MCF 10A (cell line): ENCODE data around the gene GNG7. TPM values are rescaled to one million over a fixed set of nuclear protein-coding genes. Genes with fewer than 3 reads are reported as not detected.
"Not testable (repeated sequence)": the region's sequence is repeated elsewhere in the genome, so short reads cannot be mapped to it uniquely, and the experiment has no call there.

ENCODE experiments used
- BruUV-seq: library from RNA; stranded (reverse); fragments of 400-500 nt; replicated peaks from 2 replicates; lab custom pipeline; 2021; lab: Mats Ljungman, UMichigan
- CTCF ChIA-PET: fragments of 300-600 bp; sonication (Branson Sonifier 250); formaldehyde crosslinking; extraction: SDS; loops from one replicate; lab custom pipeline; 2021; ENCODE audit warnings: antibody characterized with exemption, inconsistent platforms; lab: Yijun Ruan, JAX
- POLR2A ChIA-PET: fragments of 300-600, 350-650 bp; sonication (Branson Sonifier 250); formaldehyde crosslinking; extraction: SDS; loops from one replicate; lab custom pipeline; 2020; ENCODE audit warnings: antibody characterized with exemption, inconsistent platforms; lab: Yijun Ruan, JAX
- DNase-seq: peaks from one replicate; pipeline ENCODE4 v3.0.0-alpha.2; 2018; ENCODE audit not compliant: unreplicated experiment
- H3K27ac Mint-ChIP-seq: one replicate; pipeline ENCODE4 v1.8.0; 2022; ENCODE audit warnings: mild to moderate bottlenecking, low read depth, mixed read lengths; ENCODE audit not compliant: unreplicated experiment
- H3K27me3 Mint-ChIP-seq: one replicate; pipeline ENCODE4 v1.8.0; 2022; ENCODE audit warnings: mixed read lengths; ENCODE audit not compliant: insufficient read depth, unreplicated experiment
- H3K36me3 Mint-ChIP-seq: one replicate; pipeline ENCODE4 v1.8.0; 2022; ENCODE audit warnings: mild to moderate bottlenecking, moderate library complexity, mixed read lengths; ENCODE audit not compliant: insufficient read depth, unreplicated experiment
- H3K4me1 Mint-ChIP-seq: one replicate; pipeline ENCODE4 v1.8.0; 2022; ENCODE audit warnings: mixed read lengths; ENCODE audit not compliant: insufficient read depth, unreplicated experiment
- H3K4me3 Mint-ChIP-seq: one replicate; pipeline ENCODE4 v1.8.0; 2022; ENCODE audit warnings: mild to moderate bottlenecking, moderate library complexity, mixed read lengths; ENCODE audit not compliant: unreplicated experiment
- H3K9me3 Mint-ChIP-seq: one replicate; pipeline ENCODE4 v1.8.0; 2022; ENCODE audit warnings: mixed read lengths; ENCODE audit not compliant: unreplicated experiment
- intact Hi-C: fragments of 100-400 bp; cut with micrococcal nuclease; formaldehyde crosslinking; loops from 2 replicates; pipeline ENCODE4 v1.14.1; 2022
- total RNA-seq: library from RNA; stranded (reverse); gene quantifications from 2 replicates; pipeline ENCODE4 v1.2.3, GENCODE V29; 2022
- TF ChIP-seq, protein P1 (sequence below): fragments of 200-600 bp; IDR thresholded peaks from one replicate; pipeline ENCODE4 v1.8.0; 2022; ENCODE audit warnings: antibody characterized with exemption, mild to moderate bottlenecking; ENCODE audit not compliant: unreplicated experiment

The GNG7 gene
- total RNA-seq, 1 experiment from 2014 or later, result 0.51 TPM

DNA sequence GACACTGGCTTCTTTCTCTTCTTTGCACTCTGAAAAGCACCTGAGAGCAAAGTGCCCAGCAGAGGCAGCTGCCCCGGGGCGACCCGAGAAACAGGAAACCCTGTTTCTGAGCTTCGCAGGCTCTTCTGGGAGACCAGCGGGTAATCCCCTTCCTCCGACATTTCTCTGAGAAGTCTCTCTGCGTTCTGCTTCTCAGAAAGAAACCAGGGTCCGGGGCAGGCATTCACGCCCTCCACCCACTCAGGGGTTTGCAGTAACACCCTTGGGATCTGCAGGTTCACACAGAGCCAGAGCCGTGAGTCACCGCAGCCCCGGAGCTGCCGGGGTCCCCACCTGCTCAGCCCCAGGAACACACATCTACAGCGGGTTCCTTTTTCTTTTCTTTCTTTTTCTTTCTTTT is 140.6 kb downstream of the GNG7 start:
- peak overlapping the region; percentile 75 for H3K27ac Mint-ChIP-seq
- DNase-seq, result peak; percentile 23
- peaks cover 7% of the 10 kb centered on the region for H3K4me1 Mint-ChIP-seq
- peak overlapping the region; percentile 25 for H3K4me3 Mint-ChIP-seq
- no TSS peak for BruUV-seq
- H3K27me3 Mint-ChIP-seq, result no peaks in the 10 kb centered on the region
- CTCF ChIA-PET, result interaction anchor here (0.8 kb wide), 1 partner anchor 89 kb away, joined by 4 read pairs; no protein-coding TSS in a partner anchor
- POLR2A ChIA-PET, result interaction anchor here (0.7 kb wide), 1 partner anchor 9 kb away, joined by 4 read pairs; no protein-coding TSS in a partner anchor
- no peaks in the 10 kb centered on the region for H3K9me3 Mint-ChIP-seq
- TF ChIP-seq, protein P1, sequence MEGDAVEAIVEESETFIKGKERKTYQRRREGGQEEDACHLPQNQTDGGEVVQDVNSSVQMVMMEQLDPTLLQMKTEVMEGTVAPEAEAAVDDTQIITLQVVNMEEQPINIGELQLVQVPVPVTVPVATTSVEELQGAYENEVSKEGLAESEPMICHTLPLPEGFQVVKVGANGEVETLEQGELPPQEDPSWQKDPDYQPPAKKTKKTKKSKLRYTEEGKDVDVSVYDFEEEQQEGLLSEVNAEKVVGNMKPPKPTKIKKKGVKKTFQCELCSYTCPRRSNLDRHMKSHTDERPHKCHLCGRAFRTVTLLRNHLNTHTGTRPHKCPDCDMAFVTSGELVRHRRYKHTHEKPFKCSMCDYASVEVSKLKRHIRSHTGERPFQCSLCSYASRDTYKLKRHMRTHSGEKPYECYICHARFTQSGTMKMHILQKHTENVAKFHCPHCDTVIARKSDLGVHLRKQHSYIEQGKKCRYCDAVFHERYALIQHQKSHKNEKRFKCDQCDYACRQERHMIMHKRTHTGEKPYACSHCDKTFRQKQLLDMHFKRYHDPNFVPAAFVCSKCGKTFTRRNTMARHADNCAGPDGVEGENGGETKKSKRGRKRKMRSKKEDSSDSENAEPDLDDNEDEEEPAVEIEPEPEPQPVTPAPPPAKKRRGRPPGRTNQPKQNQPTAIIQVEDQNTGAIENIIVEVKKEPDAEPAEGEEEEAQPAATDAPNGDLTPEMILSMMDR, result no peak
- intact Hi-C loops, result no loop called here
- peaks cover 3% of the 10 kb centered on the region for H3K36me3 Mint-ChIP-seq

DNA sequence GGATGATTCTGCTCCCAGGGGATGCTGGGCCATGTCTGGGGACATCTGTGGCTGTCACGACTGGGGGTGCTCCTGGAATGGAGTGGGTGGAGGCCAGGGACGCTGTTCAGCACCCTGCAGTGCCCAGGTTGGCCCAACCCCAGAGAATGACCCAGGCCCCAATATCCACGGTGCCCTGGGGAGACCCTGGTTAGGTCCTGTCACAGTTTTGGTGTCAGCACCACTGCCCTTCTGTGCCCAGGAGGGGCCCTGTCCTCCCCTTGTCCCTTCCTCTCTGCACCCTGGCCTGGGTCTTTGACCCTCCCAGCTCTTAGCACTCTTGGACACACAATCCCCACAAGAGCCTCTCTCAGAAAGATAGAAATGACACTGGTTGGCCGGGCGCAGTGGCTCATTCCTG is 141.3 kb downstream of the GNG7 start:
- intact Hi-C loops, result no loop called here
- Mint-ChIP-seq H3K4me1 (peaks cover 7% of the 10 kb centered on the region), H3K4me3 (no peak overlapping the region), H3K9me3 (no peaks in the 10 kb centered on the region), H3K36me3 (peaks cover 6% of the 10 kb centered on the region), H3K27me3 (no peaks in the 10 kb centered on the region), H3K27ac (no peak overlapping the region)
- BruUV-seq, result no TSS peak
- DNase-seq, result no peak
- TF ChIP-seq, protein P1, result no peak
- CTCF ChIA-PET, result interaction anchor here (0.8 kb wide), 1 partner anchor 89 kb away, joined by 4 read pairs; no protein-coding TSS in a partner anchor
- POLR2A ChIA-PET, result no interaction called here

DNA sequence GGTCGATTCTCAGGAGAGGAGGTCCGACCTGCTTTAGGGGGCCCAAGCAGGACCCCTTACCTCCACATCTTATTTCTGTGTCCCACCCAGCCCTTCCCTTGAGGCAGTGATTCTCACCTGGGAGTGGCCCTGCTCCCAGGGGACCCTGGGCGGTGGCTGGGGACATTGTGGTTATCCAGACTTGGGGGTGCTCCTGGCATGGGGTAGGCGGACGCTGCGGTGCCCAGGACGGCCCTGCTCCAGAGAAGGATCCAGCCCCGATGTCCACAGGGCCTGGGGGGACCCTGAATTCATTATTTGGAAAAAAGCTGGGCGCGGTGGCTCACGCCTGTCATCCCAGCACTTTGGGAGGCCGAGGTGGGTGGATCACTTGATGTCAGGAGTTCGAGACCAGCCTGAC is 142.1 kb downstream of the GNG7 start:
- intact Hi-C loops, result no loop called here
- no peak overlapping the region for H3K4me3 Mint-ChIP-seq
- BruUV-seq, result no TSS peak
- H3K27ac Mint-ChIP-seq, result no peak overlapping the region
- ChIA-PET CTCF (no interaction called here), POLR2A (no interaction called here)
- peaks cover 7% of the 10 kb centered on the region for H3K4me1 Mint-ChIP-seq
- H3K27me3 Mint-ChIP-seq, result no peaks in the 10 kb centered on the region
- TF ChIP-seq, protein P1, result no peak
- no peak for DNase-seq
- peaks cover 6% of the 10 kb centered on the region for H3K36me3 Mint-ChIP-seq
- H3K9me3 Mint-ChIP-seq, result no peaks in the 10 kb centered on the region

DNA sequence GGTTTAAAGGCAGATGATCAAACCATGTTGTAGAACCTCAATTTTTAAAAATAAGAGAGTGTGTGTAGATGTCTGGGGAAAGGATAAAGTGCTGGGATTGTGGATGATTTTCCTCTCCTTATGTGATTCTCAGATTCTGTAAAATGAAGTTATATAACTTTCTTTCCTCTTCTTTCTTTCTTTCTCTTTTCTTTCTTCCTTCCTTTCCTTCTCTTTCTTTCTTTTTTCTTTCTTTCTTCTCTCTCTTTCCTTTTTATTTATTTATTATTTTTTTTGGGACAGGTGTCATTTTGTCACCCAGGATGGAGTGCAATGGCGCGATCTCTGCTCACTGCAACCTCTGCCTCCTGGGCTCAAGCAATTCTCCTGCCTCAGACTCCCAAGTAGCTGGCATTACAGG is 144.0 kb downstream of the GNG7 start:
- POLR2A ChIA-PET, result no interaction called here
- BruUV-seq, result no TSS peak
- CTCF ChIA-PET, result no interaction called here

DNA sequence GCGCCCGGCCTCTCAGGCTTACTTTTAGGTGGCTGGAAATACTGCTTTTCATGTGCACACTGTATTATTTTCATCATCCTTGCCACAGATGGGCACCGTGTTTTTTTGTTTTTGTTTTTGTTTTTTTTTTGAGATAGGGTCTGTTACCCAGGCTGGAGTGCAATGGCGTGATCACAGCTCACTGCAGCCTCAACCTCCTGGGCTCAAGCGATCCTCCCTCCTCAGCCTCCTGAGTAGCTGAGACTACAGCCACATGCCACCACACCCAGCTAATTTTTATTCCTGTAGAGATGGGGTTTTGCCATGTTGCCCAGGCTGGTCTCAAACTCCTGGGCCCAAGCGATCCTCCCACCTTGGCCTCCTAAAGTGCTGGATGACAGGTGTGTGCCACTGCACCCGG is 144.4 kb downstream of the GNG7 start:
- H3K36me3 Mint-ChIP-seq, H3K4me3 Mint-ChIP-seq, intact Hi-C loops, H3K27me3 Mint-ChIP-seq, POLR2A ChIA-PET, DNase-seq, H3K9me3 Mint-ChIP-seq, CTCF ChIA-PET, BruUV-seq, H3K27ac Mint-ChIP-seq: not testable (repeated sequence)
- H3K4me1 Mint-ChIP-seq, result peaks cover 13% of the 10 kb centered on the region

More for the DNA sequence above, 144.0 kb downstream of the GNG7 start:
- peaks cover 13% of the 10 kb centered on the region for H3K4me1 Mint-ChIP-seq
- intact Hi-C loops, result no loop called here
- no peak overlapping the region for H3K4me3 Mint-ChIP-seq
- DNase-seq, result no peak
- no peaks in the 10 kb centered on the region for H3K27me3 Mint-ChIP-seq
- H3K9me3 Mint-ChIP-seq, result no peaks in the 10 kb centered on the region
- TF ChIP-seq, protein P1, result no peak
- H3K36me3 Mint-ChIP-seq, result peaks cover 6% of the 10 kb centered on the region
- no peak overlapping the region for H3K27ac Mint-ChIP-seq
